ENCODE results near the gene SORCS2. TPM values are rescaled to one million over a fixed set of nuclear protein-coding genes. Genes with fewer than 3 reads are reported as not detected.

Gene SORCS2
- total RNA-seq, 4 donors from 2014 or later, result 0.48 to 1.8 (median 0.68) TPM; not detected in 1

DNA sequence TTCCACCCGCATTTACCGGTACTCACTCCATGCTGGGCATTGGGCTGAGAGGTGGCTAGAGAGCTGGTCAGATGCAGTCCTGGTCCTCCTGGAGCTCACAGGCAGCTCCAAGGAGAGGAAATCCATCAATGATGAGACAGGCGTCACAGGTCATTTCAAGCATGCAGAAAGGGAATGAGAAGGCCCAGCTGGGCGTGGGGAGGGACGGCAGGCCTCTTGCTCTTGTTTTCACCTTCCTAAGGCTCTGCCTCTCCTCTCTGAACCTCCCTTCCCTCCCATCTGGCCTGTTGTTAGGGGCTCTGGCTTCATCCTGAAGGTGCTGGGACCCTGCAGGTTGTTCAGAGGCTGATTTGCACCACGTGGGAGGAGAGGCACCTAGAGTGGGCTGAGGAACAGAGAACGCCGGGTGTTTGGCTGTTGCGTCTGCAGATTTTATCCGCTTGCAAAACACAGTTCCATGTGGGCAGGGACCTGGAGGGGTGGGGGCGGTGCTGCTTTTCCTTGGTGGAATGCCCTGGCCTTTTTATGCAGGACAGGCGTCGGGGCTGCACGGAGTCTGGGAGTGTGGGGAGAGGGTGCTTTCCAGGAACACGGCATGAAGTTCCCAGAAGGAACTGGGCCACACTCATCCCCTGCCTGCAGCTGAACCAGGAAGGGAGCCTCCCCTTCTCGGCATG is 323.9 kb downstream of the SORCS2 start:
- no peaks in the 10 kb centered on the region for H3K4me1 ChIP-seq
- no peak overlapping the region for H3K27ac ChIP-seq
- H3K9me3 ChIP-seq, result no peaks in the 10 kb centered on the region
- intact Hi-C loops (cut with DNase I; ENCODE audit: low total_unique reads), result no loop called here
- H3K4me3 ChIP-seq, result no peak overlapping the region
- TF ChIP-seq POLR2AphosphoS5 (IDR thresholded peaks at IDR 0.05) (no peak), EP300 (IDR thresholded peaks at IDR 0.05; ENCODE audit: low read depth) (no peak), POLR2A (IDR thresholded peaks at IDR 0.05) (no peak)
- TF ChIP-seq, protein P1, sequence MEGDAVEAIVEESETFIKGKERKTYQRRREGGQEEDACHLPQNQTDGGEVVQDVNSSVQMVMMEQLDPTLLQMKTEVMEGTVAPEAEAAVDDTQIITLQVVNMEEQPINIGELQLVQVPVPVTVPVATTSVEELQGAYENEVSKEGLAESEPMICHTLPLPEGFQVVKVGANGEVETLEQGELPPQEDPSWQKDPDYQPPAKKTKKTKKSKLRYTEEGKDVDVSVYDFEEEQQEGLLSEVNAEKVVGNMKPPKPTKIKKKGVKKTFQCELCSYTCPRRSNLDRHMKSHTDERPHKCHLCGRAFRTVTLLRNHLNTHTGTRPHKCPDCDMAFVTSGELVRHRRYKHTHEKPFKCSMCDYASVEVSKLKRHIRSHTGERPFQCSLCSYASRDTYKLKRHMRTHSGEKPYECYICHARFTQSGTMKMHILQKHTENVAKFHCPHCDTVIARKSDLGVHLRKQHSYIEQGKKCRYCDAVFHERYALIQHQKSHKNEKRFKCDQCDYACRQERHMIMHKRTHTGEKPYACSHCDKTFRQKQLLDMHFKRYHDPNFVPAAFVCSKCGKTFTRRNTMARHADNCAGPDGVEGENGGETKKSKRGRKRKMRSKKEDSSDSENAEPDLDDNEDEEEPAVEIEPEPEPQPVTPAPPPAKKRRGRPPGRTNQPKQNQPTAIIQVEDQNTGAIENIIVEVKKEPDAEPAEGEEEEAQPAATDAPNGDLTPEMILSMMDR (IDR thresholded peaks at IDR 0.05), result no peak
- in situ Hi-C loops (cut with MboI; ENCODE audit: low pct_ligation_motif_present in 1 of 4, low pct_unique_long_range_greater_than_20kb in 1 of 4, low sequenced_read_pairs in 3 of 4), result no loop called here
- WGBS, 2 donors (ENCODE audit: low coverage in 1 of 2), result 63% methylated on average over 16 of the region's 16 CpGs; no CpG with 5 or more reads in 1 of the 2 donors
- no peaks in the 10 kb centered on the region for H3K36me3 ChIP-seq
- no peaks in the 10 kb centered on the region for H3K27me3 ChIP-seq
- no peak for DNase-seq

DNA sequence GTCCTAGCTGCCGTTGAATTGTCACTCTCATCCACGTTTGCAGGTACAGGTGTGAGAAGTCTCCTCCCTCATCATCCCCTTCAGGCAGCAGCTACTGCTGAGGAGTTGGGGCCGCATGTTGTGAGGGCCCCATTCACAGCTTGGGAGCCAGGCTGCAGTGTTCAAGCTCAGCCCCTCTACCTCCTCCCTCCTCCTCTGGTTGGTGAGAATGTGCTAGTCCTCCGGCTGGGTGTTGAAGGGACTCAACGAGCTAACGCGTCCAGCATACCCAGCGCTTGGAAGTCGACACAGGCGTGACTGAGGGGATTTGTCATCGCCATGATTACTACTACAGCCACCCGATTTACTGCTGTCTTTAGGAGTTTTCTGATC is 324.4 kb downstream of the SORCS2 start:
- H3K9me3 ChIP-seq, result no peaks in the 10 kb centered on the region
- no peaks in the 10 kb centered on the region for H3K27me3 ChIP-seq
- no peaks in the 10 kb centered on the region for H3K36me3 ChIP-seq
- DNase-seq, result no peak
- no peaks in the 10 kb centered on the region for H3K4me1 ChIP-seq
- intact Hi-C loops (cut with DNase I; ENCODE audit: low total_unique reads), result no loop called here
- no peak overlapping the region for H3K4me3 ChIP-seq
- WGBS, 2 donors (ENCODE audit: low coverage in 1 of 2), result 54% methylated on average over 12 of the region's 12 CpGs; no CpG with 5 or more reads in 1 of the 2 donors
- H3K27ac ChIP-seq, result no peak overlapping the region
- no peak for TF ChIP-seq EP300 (IDR thresholded peaks at IDR 0.05; ENCODE audit: low read depth)
- TF ChIP-seq POLR2AphosphoS5 (IDR thresholded peaks at IDR 0.05), result no peak
- in situ Hi-C loops (cut with MboI; ENCODE audit: low pct_ligation_motif_present in 1 of 4, low pct_unique_long_range_greater_than_20kb in 1 of 4, low sequenced_read_pairs in 3 of 4), result no loop called here

DNA sequence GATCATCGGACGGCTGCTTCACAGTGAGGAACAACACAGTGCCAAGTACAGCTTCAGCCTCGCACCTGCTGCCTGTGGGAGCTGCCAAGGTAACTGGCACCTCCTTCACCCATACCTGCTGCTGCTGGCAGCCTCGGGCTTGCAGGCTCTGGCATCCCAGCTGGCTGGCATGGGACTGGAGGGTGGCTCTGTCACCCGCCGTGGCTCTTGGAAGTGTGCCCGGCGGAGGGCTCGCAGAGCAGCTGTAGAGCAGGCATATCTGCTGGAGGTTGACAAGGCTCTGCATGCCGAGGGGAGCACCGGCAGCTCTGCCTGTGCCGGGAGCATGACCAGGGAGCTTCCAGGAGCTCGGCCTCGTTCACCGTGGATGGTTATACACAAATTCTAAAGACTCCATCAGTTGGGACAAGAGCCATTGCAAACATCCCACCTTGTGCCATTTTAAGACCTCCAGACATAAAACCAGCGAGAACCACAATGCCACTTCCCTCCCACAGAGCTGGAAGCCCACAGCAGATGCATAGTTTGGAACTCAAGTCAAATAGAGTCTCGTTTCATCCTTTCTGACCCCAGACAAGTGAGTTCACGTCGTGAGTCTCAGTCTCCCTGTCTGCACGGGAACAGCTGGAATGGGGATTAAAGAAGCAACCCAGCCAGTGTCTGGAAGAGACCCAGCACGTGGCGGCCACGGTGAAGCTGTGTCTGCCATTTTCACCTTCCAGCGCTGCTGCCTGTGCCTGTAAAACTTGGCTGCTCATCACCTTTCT is 326.7 kb downstream of the SORCS2 start:
- in situ Hi-C loops (cut with MboI; ENCODE audit: low pct_ligation_motif_present in 1 of 4, low pct_unique_long_range_greater_than_20kb in 1 of 4, low sequenced_read_pairs in 3 of 4), result no loop called here
- H3K4me3 ChIP-seq, result no peak overlapping the region
- H3K9me3 ChIP-seq, result no peaks in the 10 kb centered on the region
- no peaks in the 10 kb centered on the region for H3K4me1 ChIP-seq
- no peak for DNase-seq
- H3K27me3 ChIP-seq, result no peaks in the 10 kb centered on the region
- no peak for TF ChIP-seq EP300 (IDR thresholded peaks at IDR 0.05; ENCODE audit: low read depth)
- TF ChIP-seq POLR2AphosphoS5 (IDR thresholded peaks at IDR 0.05), result no peak
- TF ChIP-seq, protein P1 (IDR thresholded peaks at IDR 0.05), result no peak
- TF ChIP-seq POLR2A (IDR thresholded peaks at IDR 0.05), result no peak
- WGBS, 2 donors (ENCODE audit: low coverage in 1 of 2), result 82% methylated on average over 21 of the region's 24 CpGs; no CpG with 5 or more reads in 1 of the 2 donors
- intact Hi-C loops (cut with DNase I; ENCODE audit: low total_unique reads), result no loop called here
- no peak overlapping the region for H3K27ac ChIP-seq
- H3K36me3 ChIP-seq, result no peaks in the 10 kb centered on the region

DNA sequence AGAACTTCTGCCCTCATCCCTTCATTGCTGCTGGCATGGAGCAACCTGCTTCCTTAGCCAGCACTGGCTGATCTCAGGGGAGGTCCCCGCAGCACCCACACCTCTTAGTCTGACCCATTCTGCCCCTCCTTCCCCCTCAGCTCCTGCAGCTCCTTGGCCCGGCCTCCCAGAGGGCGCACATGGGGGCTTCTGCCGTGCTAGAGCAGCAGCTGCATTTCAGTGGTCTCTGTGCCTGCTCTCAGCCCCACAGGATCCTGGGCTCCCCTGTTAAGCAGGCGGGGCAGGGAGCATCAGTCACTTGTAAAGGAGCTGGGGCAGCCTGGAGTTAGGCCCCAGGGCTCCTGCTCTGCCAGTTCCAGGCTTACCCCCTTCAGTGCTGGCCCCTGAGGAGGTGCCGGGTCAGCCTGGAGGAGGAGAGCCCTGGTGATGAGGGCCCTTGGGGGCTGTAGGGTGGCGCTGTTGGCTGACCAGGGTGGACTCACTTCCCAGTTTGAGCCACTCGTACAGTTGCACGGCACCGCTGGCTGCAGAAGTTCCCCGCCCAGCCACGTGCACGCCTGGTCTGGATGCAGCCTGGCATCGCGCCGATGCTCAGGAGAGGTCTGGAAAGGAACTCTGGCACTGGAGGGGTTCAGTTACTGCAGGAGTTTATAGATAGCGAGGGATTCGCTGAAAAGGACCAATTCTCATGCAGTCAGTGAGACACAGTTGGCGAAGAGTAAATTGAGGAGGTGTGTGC is 327.5 kb downstream of the SORCS2 start:
- no peak for DNase-seq
- 81 to 83% methylated on average over 3 to 19 of the region's 19 CpGs for WGBS, 2 donors (ENCODE audit: low coverage in 1 of 2)
- in situ Hi-C loops (cut with MboI; ENCODE audit: low pct_ligation_motif_present in 1 of 4, low pct_unique_long_range_greater_than_20kb in 1 of 4, low sequenced_read_pairs in 3 of 4), result no loop called here

More for the DNA sequence above, 327.5 kb downstream of the SORCS2 start:
- Histone ChIP-seq H3K4me1 (no peaks in the 10 kb centered on the region), H3K9me3 (no peaks in the 10 kb centered on the region), H3K36me3 (no peaks in the 10 kb centered on the region), H3K27ac (no peak overlapping the region), H3K27me3 (no peaks in the 10 kb centered on the region), H3K4me3 (no peak overlapping the region)
- intact Hi-C loops (cut with DNase I; ENCODE audit: low total_unique reads), result no loop called here
- TF ChIP-seq POLR2AphosphoS5 (IDR thresholded peaks at IDR 0.05) (no peak), EP300 (IDR thresholded peaks at IDR 0.05; ENCODE audit: low read depth) (no peak), POLR2A (IDR thresholded peaks at IDR 0.05) (no peak)
- TF ChIP-seq, protein P1 (IDR thresholded peaks at IDR 0.05), result no peak
